IMR-90 (cell line): ENCODE data around the gene DLGAP4. TPM values are rescaled to one million over a fixed set of nuclear protein-coding genes. Genes with fewer than 3 reads are reported as not detected.

Experiments
- ATAC-seq: fragments of 200-7000 bp; cut with Tn5 transposase; 2 replicates; pipeline ENCODE4 v1.9.1; 2020; ENCODE audit warnings: low read depth, mild to moderate bottlenecking, moderate library complexity
- BruUV-seq: library from RNA; stranded (reverse); fragments of 400-500 nt; replicated peaks from 2 replicates; lab custom pipeline; 2021; lab: Mats Ljungman, UMichigan
- CTCF ChIA-PET: fragments of 300-600 bp; formaldehyde crosslinking; extraction: SDS; loops from one replicate; lab custom pipeline; 2021; ENCODE audit warnings: antibody characterized with exemption; lab: Yijun Ruan, JAX
- POLR2A ChIA-PET: fragments of 300-600 bp; sonication (Branson Sonifier 250); formaldehyde crosslinking; loops from one replicate; lab custom pipeline; 2022; ENCODE audit warnings: antibody characterized with exemption; ENCODE audit not compliant: unreplicated experiment; lab: Charles Lee
- DNase-seq: peaks from one replicate; pipeline ENCODE4 v3.0.0; 2013
- H2AFZ ChIP-seq: replicated peaks from 2 replicates; pipeline ENCODE3; 2013; ENCODE audit warnings: low read length, mild to moderate bottlenecking; ENCODE audit not compliant: poor library complexity
- H2AK5ac ChIP-seq: 2 replicates; pipeline ENCODE4 v1.6.1; 2013; ENCODE audit warnings: low read depth, low read length, inconsistent platforms
- H2AK9ac ChIP-seq: replicated peaks from 2 replicates; pipeline ENCODE3; 2013; ENCODE audit warnings: mild to moderate bottlenecking, low read depth, low read length, moderate library complexity; ENCODE audit not compliant: poor library complexity
- H2BK120ac ChIP-seq: 2 replicates; pipeline ENCODE4 v1.6.1; 2013; ENCODE audit warnings: low read depth, low read length, inconsistent platforms
- H2BK15ac ChIP-seq: 3 replicates; pipeline ENCODE4 v1.6.1; 2013; ENCODE audit warnings: low read depth, low read length, inconsistent platforms
- H2BK20ac ChIP-seq: 2 replicates; pipeline ENCODE4 v1.6.1; 2013; ENCODE audit warnings: low read depth, mild to moderate bottlenecking, inconsistent platforms, low read length, moderate library complexity
- H2BK5ac ChIP-seq: 2 replicates; pipeline ENCODE4 v1.6.1; 2013; ENCODE audit warnings: mild to moderate bottlenecking, low read depth, low read length, inconsistent platforms; ENCODE audit not compliant: poor library complexity, severe bottlenecking
- H3K14ac ChIP-seq: replicated peaks from 2 replicates; pipeline ENCODE4 v1.6.1; 2013; ENCODE audit warnings: low read depth, low read length, inconsistent platforms
- H3K18ac ChIP-seq: 2 replicates; pipeline ENCODE4 v1.6.1; 2013; ENCODE audit warnings: low read depth, low read length, control low read depth
- H3K23ac ChIP-seq: 2 replicates; pipeline ENCODE4 v1.6.1; 2013; ENCODE audit warnings: low read depth, low read length, inconsistent platforms
- H3K27ac ChIP-seq: 2 replicates; pipeline ENCODE4 v1.5.1; 2013; ENCODE audit warnings: mild to moderate bottlenecking, control low read depth, low read length; ENCODE audit not compliant: insufficient read depth
- H3K27me3 ChIP-seq: 2 replicates; pipeline ENCODE4 v1.6.1; 2013; ENCODE audit warnings: low read length; ENCODE audit not compliant: control insufficient read depth, insufficient read depth
- H3K36me3 ChIP-seq: 2 replicates; pipeline ENCODE4 v1.6.1; 2013; ENCODE audit warnings: low read length, mixed read lengths; ENCODE audit not compliant: control insufficient read depth, insufficient read depth
- H3K4ac ChIP-seq: 2 replicates; pipeline ENCODE4 v1.6.1; 2013; ENCODE audit warnings: low read depth, low read length, inconsistent platforms
- H3K4me1 ChIP-seq: 2 replicates; pipeline ENCODE4 v1.6.1; 2013; ENCODE audit warnings: low read length, mixed read lengths; ENCODE audit not compliant: control insufficient read depth, insufficient read depth
- H3K4me2 ChIP-seq: 2 replicates; pipeline ENCODE4 v1.6.1; 2013; ENCODE audit warnings: low read depth, mild to moderate bottlenecking, control low read depth, low read length, moderate library complexity
- H3K4me3 ChIP-seq: 2 replicates; pipeline ENCODE4 v1.5.1; 2013; ENCODE audit warnings: low read depth, mild to moderate bottlenecking, control low read depth, low read length, moderate library complexity; ENCODE audit not compliant: insufficient read depth
- H3K56ac ChIP-seq: 2 replicates; pipeline ENCODE4 v1.6.1; 2013; ENCODE audit warnings: low read length, inconsistent platforms; ENCODE audit not compliant: insufficient read depth; ENCODE audit errors: extremely low read depth
- H3K79me1 ChIP-seq, 2 experiments: 2 replicates each; pipeline ENCODE4 v1.6.1; 2013; ENCODE audit warnings: low read length in 2 of 2, inconsistent platforms in 1 of 2, low read depth in 1 of 2
- H3K9ac ChIP-seq: 2 replicates; pipeline ENCODE4 v1.6.1; 2013; ENCODE audit warnings: low read depth, low read length, control low read depth
- H3K9me1 ChIP-seq: 2 replicates; pipeline ENCODE4 v1.6.1; 2013; ENCODE audit warnings: low read length, inconsistent platforms; ENCODE audit not compliant: insufficient read depth
- H3K9me3 ChIP-seq: 2 replicates; pipeline ENCODE4 v1.6.1; 2013; ENCODE audit warnings: low read length; ENCODE audit not compliant: control insufficient read depth, insufficient read depth
- H4K20me1 ChIP-seq: 2 replicates; pipeline ENCODE4 v1.6.1; 2013; ENCODE audit warnings: low read length, inconsistent platforms; ENCODE audit not compliant: insufficient read depth
- H4K5ac ChIP-seq: 2 replicates; pipeline ENCODE4 v1.6.1; 2013; ENCODE audit warnings: mild to moderate bottlenecking, low read depth, low read length, control low read depth
- H4K8ac ChIP-seq, 2 experiments: 2 replicates each; pipeline ENCODE4 v1.6.1; 2013; ENCODE audit warnings: low read depth in 2 of 2, low read length in 2 of 2, control low read depth in 1 of 2, inconsistent platforms in 1 of 2
- H4K91ac ChIP-seq: 2 replicates; pipeline ENCODE4 v1.6.1; 2013; ENCODE audit warnings: low read depth, low read length, inconsistent platforms; ENCODE audit not compliant: insufficient read depth
- BHLHE40 ChIP-seq: fragments of 150-350 bp; IDR thresholded peaks from 2 replicates; pipeline ENCODE4 v1.6.1; 2016; ENCODE audit warnings: mild to moderate bottlenecking, low read depth, low read length
- CEBPB ChIP-seq: IDR thresholded peaks from 2 replicates; pipeline ENCODE4 v1.6.1; 2012; ENCODE audit warnings: low read depth, low read length, improper control_type of control experiment
- CHD1 ChIP-seq: IDR thresholded peaks from 2 replicates; pipeline ENCODE4 v1.6.1; 2012; ENCODE audit warnings: low read depth, low read length, improper control_type of control experiment
- FOS ChIP-seq: fragments of 150-350 bp; IDR thresholded peaks from 2 replicates; pipeline ENCODE4 v1.6.1; 2016; ENCODE audit warnings: low read depth, low read length
- MAFK ChIP-seq: IDR thresholded peaks from 2 replicates; pipeline ENCODE4 v1.6.1; 2012; ENCODE audit warnings: low read depth, low read length, improper control_type of control experiment
- MXI1 ChIP-seq: IDR thresholded peaks from 2 replicates; pipeline ENCODE4 v1.6.1; 2012; ENCODE audit warnings: low read depth, mild to moderate bottlenecking, low read length, moderate library complexity, borderline replicate concordance
- NFE2L2 ChIP-seq: fragments of 150-350 bp; IDR thresholded peaks from 2 replicates; pipeline ENCODE4 v1.6.1; 2016; ENCODE audit warnings: low read depth, mild to moderate bottlenecking, low read length
- POLR2A ChIP-seq: IDR thresholded peaks from 2 replicates; pipeline ENCODE4 v1.6.1; 2012; ENCODE audit warnings: mild to moderate bottlenecking, low read depth, low read length
- RAD21 ChIP-seq: IDR thresholded peaks from 2 replicates; pipeline ENCODE4 v1.6.1; 2012; ENCODE audit warnings: low read length, improper control_type of control experiment
- RCOR1 ChIP-seq: IDR thresholded peaks from 2 replicates; pipeline ENCODE4 v1.6.1; 2012; ENCODE audit warnings: mild to moderate bottlenecking, low read length, improper control_type of control experiment; ENCODE audit not compliant: insufficient replicate concordance
- RFX5 ChIP-seq: IDR thresholded peaks from 2 replicates; pipeline ENCODE4 v1.8.0; 2012; ENCODE audit warnings: low read depth, mild to moderate bottlenecking, low read length, moderate library complexity
- WGBS, 2 experiments: methylation state at CpG; one replicate each; pipeline versions ENCODE4 v1.1.5 to v1.1.7; 2013; ENCODE audit warnings: missing lambda C conversion rate in 2 of 2; ENCODE audit not compliant: insufficient read length in 1 of 2; ENCODE audit errors: extremely low coverage in 2 of 2; 5-methylcytosine and 5-hydroxymethylcytosine counted together
- dilution Hi-C: fragments of 300-500 bp; cut with HindIII; formaldehyde crosslinking; loops from one replicate; pipeline ENCODE4 v1.14.3; 2018; ENCODE audit warnings: low sequenced_read_pairs; ENCODE audit not compliant: unreplicated experiment
- in situ Hi-C: fragments of 300-500 bp; cut with MboI; formaldehyde crosslinking; loops from 3 replicates; pipeline ENCODE4 v1.14.3; 2019; ENCODE audit warnings: low sequenced_read_pairs, inconsistent platforms, mixed read lengths
- intact Hi-C: fragments of 100-400 bp; cut with micrococcal nuclease; formaldehyde crosslinking; loops from 2 replicates; pipeline ENCODE4 v1.10.0; 2022
- polyA plus RNA-seq, 3 experiments: library from polyadenylated mRNA; depleted of rRNA; stranded (reverse); fragments of >200 nt; gene quantifications; 2 replicates each; pipeline ENCODE4 v1.2.3, GENCODE V29; 2012; ENCODE audit warnings: low replicate concordance in 1 of 3
- total RNA-seq: library from RNA; depleted of rRNA; stranded (reverse); fragments of >200 nt; gene quantifications from 2 replicates; pipeline ENCODE4 v1.2.3, GENCODE V29; 2012
- TF ChIP-seq, protein P1 (sequence below): fragments of 150-350 bp; IDR thresholded peaks from 2 replicates; pipeline ENCODE4 v1.6.1; 2017; ENCODE audit warnings: mild to moderate bottlenecking, antibody characterized with exemption, low read length, low read depth
- TF ChIP-seq, protein P2 (sequence below): conservative IDR thresholded peaks from 2 replicates; pipeline ENCODE4 v1.5.1; 2012; ENCODE audit warnings: mild to moderate bottlenecking, low read depth, low read length, improper control_type of control experiment

Gene DLGAP4
- total and polyA plus RNA-seq, 2 of the 4 experiments (the other 2 are of a cell fraction): 32.3 to 73.2 TPM

DNA sequence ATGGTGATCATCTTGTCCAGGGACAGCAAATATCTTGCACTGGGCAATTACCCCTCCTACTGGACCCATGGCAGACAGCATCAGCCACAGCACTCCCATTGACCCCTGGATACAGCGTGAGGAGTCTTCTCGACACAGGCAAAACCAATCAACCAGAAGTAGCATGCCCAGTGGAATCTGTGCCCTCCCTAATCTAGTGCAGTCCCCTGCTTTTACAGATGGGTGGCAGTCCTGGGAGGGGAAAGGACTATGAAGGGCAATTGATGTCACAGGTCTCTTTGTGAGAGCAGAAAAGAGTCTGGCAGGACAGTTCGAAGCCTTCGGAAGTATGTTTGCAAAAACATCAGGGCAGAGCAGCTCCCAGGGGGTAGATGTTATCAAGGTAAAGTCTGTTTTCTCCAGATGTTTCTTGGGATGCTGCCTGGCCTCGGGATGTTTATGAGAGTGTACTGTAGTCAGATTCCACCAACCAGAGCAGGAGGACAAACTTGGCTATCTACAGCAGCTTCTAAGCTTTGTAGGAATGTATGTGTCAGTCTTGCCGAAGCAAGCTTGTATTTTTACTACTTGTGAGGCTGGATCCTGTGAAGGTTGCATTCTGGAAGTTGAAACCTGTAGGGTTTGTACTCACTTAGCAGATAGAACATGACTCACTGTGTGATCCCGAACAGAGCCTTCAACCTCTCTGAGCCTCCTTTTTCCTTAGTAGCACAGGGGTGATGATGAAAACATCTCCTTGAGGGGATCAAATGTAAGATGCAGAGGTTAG, 172.2 kb downstream of the DLGAP4 start (continued):
- TF ChIP-seq, protein P1, sequence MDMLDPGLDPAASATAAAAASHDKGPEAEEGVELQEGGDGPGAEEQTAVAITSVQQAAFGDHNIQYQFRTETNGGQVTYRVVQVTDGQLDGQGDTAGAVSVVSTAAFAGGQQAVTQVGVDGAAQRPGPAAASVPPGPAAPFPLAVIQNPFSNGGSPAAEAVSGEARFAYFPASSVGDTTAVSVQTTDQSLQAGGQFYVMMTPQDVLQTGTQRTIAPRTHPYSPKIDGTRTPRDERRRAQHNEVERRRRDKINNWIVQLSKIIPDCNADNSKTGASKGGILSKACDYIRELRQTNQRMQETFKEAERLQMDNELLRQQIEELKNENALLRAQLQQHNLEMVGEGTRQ: no peak

DNA sequence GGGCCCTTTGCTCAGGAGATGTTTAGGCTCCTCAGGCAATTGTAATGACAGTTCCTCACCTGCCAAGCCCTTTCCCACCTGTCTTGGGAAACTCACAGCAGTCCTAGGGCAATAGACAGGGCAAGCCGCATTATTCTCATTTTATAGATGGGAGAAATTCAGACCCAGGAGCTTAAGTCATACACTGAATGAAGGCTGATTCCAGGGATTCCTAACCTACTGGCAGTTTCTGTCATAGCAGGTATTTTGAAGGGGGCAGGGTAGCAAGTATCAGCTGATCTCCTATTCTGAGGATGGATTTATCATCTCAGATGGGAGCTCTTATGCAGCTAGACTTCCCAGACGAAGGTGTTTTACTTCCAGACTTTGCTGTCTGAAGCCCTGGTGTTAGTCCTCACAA, 173.8 kb downstream of the DLGAP4 start:
- Histone ChIP-seq H2AK9ac (no peak overlapping the region), H3K27ac (no peak overlapping the region), H3K36me3 (peaks cover 11% of the 10 kb centered on the region), H3K9me1 (peaks cover 60% of the 10 kb centered on the region), H2BK20ac (no peak overlapping the region), H3K4me1 (peaks cover 38% of the 10 kb centered on the region), H3K56ac (no peak overlapping the region), H4K8ac (no peak overlapping the region), H2AK5ac (no peak overlapping the region), H3K4me3 (no peak overlapping the region), H4K91ac (no peak overlapping the region), H4K20me1 (peaks cover 95% of the 10 kb centered on the region), H3K9ac (no peak overlapping the region), H3K18ac (no peak overlapping the region), H4K5ac (no peak overlapping the region), H3K14ac (no peak overlapping the region), H2BK5ac (no peak overlapping the region), H3K4ac (no peak overlapping the region), H2AFZ (no peak overlapping the region), H2BK15ac (no peak overlapping the region), H3K4me2 (no peak overlapping the region), H3K9me3 (no peaks in the 10 kb centered on the region), H3K23ac (0 out of 2 replicates have a peak overlapping the region, but pooled peaks have one; percentile 20), H2BK120ac (no peak overlapping the region), H3K79me1 (peaks cover 27 to 94% of the 10 kb centered on the region in 2 experiments), H3K27me3 (no peaks in the 10 kb centered on the region)
- ATAC-seq (no peak), DNase-seq (no peak)
- intact Hi-C loops (no loop called here), dilution Hi-C loops (no loop called here), in situ Hi-C loops (no loop called here)
- ChIA-PET CTCF (interaction anchor here (1.0 kb wide), 1 partner anchor 34 kb away, joined by 3 read pairs; no protein-coding TSS in a partner anchor), POLR2A (interaction anchor here (0.6 kb wide), 1 partner anchor 21 kb away, joined by 8 read pairs; no protein-coding TSS in a partner anchor)
- WGBS, 2 experiments: no CpG with 5 or more reads among the region's 2 CpGs
- BruUV-seq: no TSS peak
- TF ChIP-seq FOS (no peak), RAD21 (no peak), POLR2A (no peak), RCOR1 (no peak), MXI1 (no peak), RFX5 (no peak), BHLHE40 (no peak), NFE2L2 (no peak), CHD1 (no peak), CEBPB (no peak), MAFK (no peak)
- TF ChIP-seq, protein P2, sequence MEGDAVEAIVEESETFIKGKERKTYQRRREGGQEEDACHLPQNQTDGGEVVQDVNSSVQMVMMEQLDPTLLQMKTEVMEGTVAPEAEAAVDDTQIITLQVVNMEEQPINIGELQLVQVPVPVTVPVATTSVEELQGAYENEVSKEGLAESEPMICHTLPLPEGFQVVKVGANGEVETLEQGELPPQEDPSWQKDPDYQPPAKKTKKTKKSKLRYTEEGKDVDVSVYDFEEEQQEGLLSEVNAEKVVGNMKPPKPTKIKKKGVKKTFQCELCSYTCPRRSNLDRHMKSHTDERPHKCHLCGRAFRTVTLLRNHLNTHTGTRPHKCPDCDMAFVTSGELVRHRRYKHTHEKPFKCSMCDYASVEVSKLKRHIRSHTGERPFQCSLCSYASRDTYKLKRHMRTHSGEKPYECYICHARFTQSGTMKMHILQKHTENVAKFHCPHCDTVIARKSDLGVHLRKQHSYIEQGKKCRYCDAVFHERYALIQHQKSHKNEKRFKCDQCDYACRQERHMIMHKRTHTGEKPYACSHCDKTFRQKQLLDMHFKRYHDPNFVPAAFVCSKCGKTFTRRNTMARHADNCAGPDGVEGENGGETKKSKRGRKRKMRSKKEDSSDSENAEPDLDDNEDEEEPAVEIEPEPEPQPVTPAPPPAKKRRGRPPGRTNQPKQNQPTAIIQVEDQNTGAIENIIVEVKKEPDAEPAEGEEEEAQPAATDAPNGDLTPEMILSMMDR: no peak
- TF ChIP-seq, protein P1: no peak
